Keratinocyte (primary cell): ENCODE measurements around the gene PCDHB13. TPM values are rescaled to one million over a fixed set of nuclear protein-coding genes. Genes with fewer than 3 reads are reported as not detected.
"Not testable (repeated sequence)": the region's sequence is repeated elsewhere in the genome, so short reads cannot be mapped to it uniquely, and the experiment has no call there.

ENCODE experiments used
- DNase-seq: peaks from one replicate; pipeline ENCODE4 v3.0.0-alpha.2; 2011; ENCODE audit warnings: low read depth, missing footprints, low spot score
- FAIRE-seq: peaks from 2 replicates; lab custom pipeline; 2011; peaks lifted over from hg19 to GRCh38; lab: Jason Lieb, UNC
- H2AFZ ChIP-seq: 2 replicates; pipeline ENCODE4 v1.6.0; 2012; ENCODE audit warnings: low read length, control low read depth, inconsistent platforms; ENCODE audit not compliant: control insufficient read depth
- H3K27ac ChIP-seq: 2 replicates; pipeline ENCODE4 v1.5.1; 2011; ENCODE audit warnings: low read length; ENCODE audit not compliant: control insufficient read depth, insufficient read depth
- H3K27me3 ChIP-seq: 3 replicates; pipeline ENCODE4 v1.6.0; 2011; ENCODE audit warnings: low read length; ENCODE audit not compliant: control insufficient read depth, insufficient read depth; ENCODE audit errors: extremely low read depth
- H3K36me3 ChIP-seq, 2 experiments: 2 replicates in 1 of 2; 3 replicates in 1 of 2; pipeline ENCODE4 v1.5.1; 2011; ENCODE audit warnings: low read length in 2 of 2, mild to moderate bottlenecking in 1 of 2; ENCODE audit not compliant: control insufficient read depth in 2 of 2, insufficient read depth in 2 of 2; ENCODE audit errors: extremely low read depth in 1 of 2
- H3K4me1 ChIP-seq: 3 replicates; pipeline ENCODE4 v1.5.1; 2011; ENCODE audit warnings: low read length; ENCODE audit not compliant: control insufficient read depth, insufficient read depth; ENCODE audit errors: extremely low read depth
- H3K4me2 ChIP-seq: 3 replicates; pipeline ENCODE4 v1.6.0; 2011; ENCODE audit warnings: low read depth, low read length; ENCODE audit not compliant: control insufficient read depth, insufficient read depth; ENCODE audit errors: extremely low read depth
- H3K4me3 ChIP-seq, 3 experiments: fragments of 200-600 bp in 1 of 3; sonication (generic) in 1 of 3; 2 replicates in 2 of 3; 3 replicates in 1 of 3; pipeline ENCODE4 v1.5.1; 2011 to 2016; ENCODE audit warnings: low read length in 3 of 3, mild to moderate bottlenecking in 3 of 3, control low read depth in 2 of 3, inconsistent platforms in 1 of 3, low read depth in 1 of 3, mixed read lengths in 1 of 3, mixed run types in 1 of 3, moderate library complexity in 1 of 3; ENCODE audit not compliant: control insufficient read depth in 2 of 3, insufficient read depth in 2 of 3; ENCODE audit errors: extremely low read depth in 1 of 3
- H3K79me2 ChIP-seq: 2 replicates; pipeline ENCODE4 v1.6.0; 2012; ENCODE audit warnings: low read length; ENCODE audit not compliant: control insufficient read depth, insufficient read depth
- H3K9ac ChIP-seq: 3 replicates; pipeline ENCODE4 v1.6.0; 2011; ENCODE audit warnings: low read length; ENCODE audit not compliant: control insufficient read depth, insufficient read depth; ENCODE audit errors: extremely low read depth
- H3K9me1 ChIP-seq: 3 replicates; pipeline ENCODE4 v1.6.0; 2011; ENCODE audit warnings: low read length; ENCODE audit not compliant: control insufficient read depth, insufficient read depth; ENCODE audit errors: extremely low read depth
- H3K9me3 ChIP-seq: 2 replicates; pipeline ENCODE4 v1.5.1; 2012; ENCODE audit warnings: low read depth, low read length; ENCODE audit not compliant: control insufficient read depth
- H4K20me1 ChIP-seq: 3 replicates; pipeline ENCODE4 v1.6.0; 2011; ENCODE audit warnings: low read length; ENCODE audit not compliant: control insufficient read depth, insufficient read depth; ENCODE audit errors: extremely low read depth
- CTCF ChIP-seq, 3 experiments: IDR thresholded peaks in 1 of 3; conservative IDR thresholded peaks in 1 of 3; optimal IDR thresholded peaks in 1 of 3; 2 replicates in 2 of 3; 3 replicates in 1 of 3; pipeline versions ENCODE3 to v1.5.1; 2011; ENCODE audit warnings: low read length in 3 of 3, mild to moderate bottlenecking in 3 of 3, moderate library complexity in 2 of 3, control low read depth in 1 of 3, inconsistent platforms in 1 of 3; ENCODE audit not compliant: insufficient read depth in 2 of 3; ENCODE audit errors: extremely low read depth in 1 of 3
- EZH2 ChIP-seq: IDR thresholded peaks from one replicate; pipeline ENCODE4 v1.6.1; 2012; ENCODE audit warnings: inconsistent platforms, mild to moderate bottlenecking, low read length, moderate library complexity
- dilution Hi-C: fragments of 300-500 bp; cut with MboI; formaldehyde crosslinking; loops from one replicate; pipeline ENCODE4 v1.7.0; 2020; ENCODE audit warnings: low sequenced_read_pairs; ENCODE audit not compliant: extremely low pct_ligation_motif_present
- polyA plus RNA-seq, 5 experiments: library from polyadenylated mRNA; depleted of rRNA in 3 of 5; stranded (reverse) in 3 of 5; stranded (forward) in 1 of 5; unstranded in 1 of 5; fragments of >200 nt; gene quantifications; 1 replicate in 1 of 5; 2 replicates in 3 of 5; 3 replicates in 1 of 5; pipeline versions ENCODE4 v1.2.1 to v1.2.3, GENCODE V29; 2011 to 2012; ENCODE audit warnings: missing spikeins in 2 of 5, low read depth in 1 of 5, low replicate concordance in 1 of 5

The PCDHB13 gene
- polyA plus RNA-seq, 1 donor (not counting 4 experiments of a cell fraction or from before 2014, with no cell fraction given), result 0.07 TPM

GRCh38 chr5:141180313-141180712 lies 33.4 kb upstream of the PCDHB13 start:
- FAIRE-seq, result no peak

GRCh38 chr5:141182248-141182647 lies 31.5 kb upstream of the PCDHB13 start, which contains the start of gene PCDHB16:
TSS of gene PCDHB16 (plus strand) at chr5:141182387. CDS start at chr5:141182560, 173 bp downstream.
- no peak for DNase-seq
- H3K36me3 ChIP-seq, result no peaks in the 10 kb centered on the region
- H3K4me3 ChIP-seq, result no peak within 1 kb of the TSS
- no peak for FAIRE-seq
- H4K20me1 ChIP-seq, result no peaks in the 10 kb centered on the region
- no peak within 1 kb of the TSS for H3K4me2 ChIP-seq
- no peaks in the 10 kb centered on the region for H3K9me1 ChIP-seq
- TF ChIP-seq CTCF (optimal IDR thresholded peaks at IDR 0.05 in 1 of 3, IDR thresholded peaks at IDR 0.05 in 1 of 3, conservative IDR thresholded peaks at IDR 0.05 in 1 of 3; ENCODE audit: extremely low read depth in 1 of 3, insufficient read depth in 2 of 3, low read length in 3 of 3) (peak in 1 of 3 experiments; percentile 11), EZH2 (no peak)
- H3K9me3 ChIP-seq, result no peaks in the 10 kb centered on the region
- no peaks in the 10 kb centered on the region for H3K4me1 ChIP-seq
- no peaks in the 10 kb centered on the region for H3K27me3 ChIP-seq
- H2AFZ ChIP-seq, result no peak within 1 kb of the TSS
- dilution Hi-C loops, result no loop called here
- H3K9ac ChIP-seq, result no peak within 1 kb of the TSS
- no peaks in the 10 kb centered on the region for H3K79me2 ChIP-seq
- no peak within 1 kb of the TSS for H3K27ac ChIP-seq

More at GRCh38 chr5:141180313-141180712, 33.4 kb upstream of the PCDHB13 start:
- TF ChIP-seq EZH2 (no peak), CTCF (optimal IDR thresholded peaks at IDR 0.05 in 1 of 3, IDR thresholded peaks at IDR 0.05 in 1 of 3, conservative IDR thresholded peaks at IDR 0.05 in 1 of 3; ENCODE audit: extremely low read depth in 1 of 3, insufficient read depth in 2 of 3, low read length in 3 of 3) (no peak)
- H3K27ac ChIP-seq, result no peak overlapping the region
- H3K79me2 ChIP-seq, result no peaks in the 10 kb centered on the region
- no peaks in the 10 kb centered on the region for H3K27me3 ChIP-seq
- dilution Hi-C loops, result no loop called here
- no peak overlapping the region for H3K9ac ChIP-seq
- no peak overlapping the region for H3K4me3 ChIP-seq
- no peak overlapping the region for H2AFZ ChIP-seq
- H3K36me3 ChIP-seq, result no peaks in the 10 kb centered on the region
- no peaks in the 10 kb centered on the region for H3K9me1 ChIP-seq
- no peak for DNase-seq
- no peaks in the 10 kb centered on the region for H3K9me3 ChIP-seq
- H3K4me1 ChIP-seq, result no peaks in the 10 kb centered on the region
- H3K4me2 ChIP-seq, result no peak overlapping the region
- no peaks in the 10 kb centered on the region for H4K20me1 ChIP-seq

- H3K9ac ChIP-seq, result not testable (repeated sequence)
Measured at GRCh38 chr5:141184117-141184855, 29.4 kb upstream of the PCDHB13 start.

More at GRCh38 chr5:141184117-141184855, 29.4 kb upstream of the PCDHB13 start:
- H3K4me2 ChIP-seq, FAIRE-seq, H3K79me2 ChIP-seq, H3K4me1 ChIP-seq, H4K20me1 ChIP-seq, H3K4me3 ChIP-seq, H3K27ac ChIP-seq, H3K9me1 ChIP-seq, H3K36me3 ChIP-seq, H3K27me3 ChIP-seq, DNase-seq, dilution Hi-C loops, H3K9me3 ChIP-seq, H2AFZ ChIP-seq: not testable (repeated sequence)
